Measurements from ENCODE around the gene SYT4. TPM values are rescaled to one million over a fixed set of nuclear protein-coding genes. Genes with fewer than 3 reads are reported as not detected.

The SYT4 gene
- total and polyA plus RNA-seq, 2 of the 13 experiments (the other 11 are each of a cell fraction or from before 2014, with no cell fraction given), result not detected

DNA sequence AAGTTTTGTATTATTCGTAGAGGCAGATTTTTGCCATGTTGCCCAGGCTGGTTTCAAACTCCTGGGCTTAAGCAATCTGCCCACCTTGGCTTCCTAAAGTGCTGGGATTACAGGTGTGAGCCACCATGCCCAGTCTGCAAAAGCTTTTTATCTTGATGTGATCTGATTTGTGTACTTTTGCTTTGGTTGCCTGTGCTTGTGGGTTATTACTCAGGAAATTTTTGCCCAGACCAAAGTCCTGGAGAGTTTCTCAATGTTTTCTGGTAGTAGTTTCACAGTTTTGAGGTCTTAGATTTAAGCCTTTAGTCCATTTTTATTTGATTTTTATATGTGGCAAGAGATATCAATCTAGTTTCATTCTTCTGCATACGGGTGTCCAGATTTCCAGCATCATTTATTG, 42.4 kb downstream of the SYT4 start:
- ChIA-PET CTCF (ENCODE audit: low intra/inter-chr PET ratio, low total read pairs) (no interaction called here), POLR2A (no interaction called here)
- FAIRE-seq, result no peak
- ATAC-seq, result no peak
- H3K4me1 ChIP-seq (ENCODE audit: insufficient read depth, low read length), result no peaks in the 10 kb centered on the region
- TF ChIP-seq REPIN1 (CRISPR knock-in tag; IDR thresholded peaks at IDR 0.05; ENCODE audit: borderline replicate concordance, low read depth) (no peak), RELA (CRISPR knock-in tag; IDR thresholded peaks at IDR 0.05) (no peak), ZKSCAN5 (CRISPR knock-in tag; IDR thresholded peaks at IDR 0.05) (no peak), ZNF446 (CRISPR knock-in tag; IDR thresholded peaks at IDR 0.05) (no peak), KDM5A (IDR thresholded peaks at IDR 0.05; ENCODE audit: borderline replicate concordance, low read length) (no peak), GLI4 (CRISPR knock-in tag; IDR thresholded peaks at IDR 0.05; ENCODE audit: borderline replicate concordance) (no peak), MYC (CRISPR knock-in tag; IDR thresholded peaks at IDR 0.05; ENCODE audit: borderline replicate concordance) (no peak), NFE2L1 (CRISPR knock-in tag; IDR thresholded peaks at IDR 0.05; ENCODE audit: borderline replicate concordance) (no peak), ZNF878 (CRISPR knock-in tag; IDR thresholded peaks at IDR 0.05) (no peak), MIXL1 (CRISPR knock-in tag; IDR thresholded peaks at IDR 0.05) (no peak), SOX13 (IDR thresholded peaks at IDR 0.05) (no peak), SOX13 (CRISPR knock-in tag; conservative IDR thresholded peaks at IDR 0.05 in 1 of 2, IDR thresholded peaks at IDR 0.05 in 1 of 2) (no peak), ARHGAP35 (CRISPR knock-in tag; IDR thresholded peaks at IDR 0.05; ENCODE audit: borderline replicate concordance) (no peak), ZBTB7A (CRISPR knock-in tag; IDR thresholded peaks at IDR 0.05) (no peak), ZNF720 (CRISPR knock-in tag; IDR thresholded peaks at IDR 0.05) (no peak)
- TF ChIP-seq, protein P1, sequence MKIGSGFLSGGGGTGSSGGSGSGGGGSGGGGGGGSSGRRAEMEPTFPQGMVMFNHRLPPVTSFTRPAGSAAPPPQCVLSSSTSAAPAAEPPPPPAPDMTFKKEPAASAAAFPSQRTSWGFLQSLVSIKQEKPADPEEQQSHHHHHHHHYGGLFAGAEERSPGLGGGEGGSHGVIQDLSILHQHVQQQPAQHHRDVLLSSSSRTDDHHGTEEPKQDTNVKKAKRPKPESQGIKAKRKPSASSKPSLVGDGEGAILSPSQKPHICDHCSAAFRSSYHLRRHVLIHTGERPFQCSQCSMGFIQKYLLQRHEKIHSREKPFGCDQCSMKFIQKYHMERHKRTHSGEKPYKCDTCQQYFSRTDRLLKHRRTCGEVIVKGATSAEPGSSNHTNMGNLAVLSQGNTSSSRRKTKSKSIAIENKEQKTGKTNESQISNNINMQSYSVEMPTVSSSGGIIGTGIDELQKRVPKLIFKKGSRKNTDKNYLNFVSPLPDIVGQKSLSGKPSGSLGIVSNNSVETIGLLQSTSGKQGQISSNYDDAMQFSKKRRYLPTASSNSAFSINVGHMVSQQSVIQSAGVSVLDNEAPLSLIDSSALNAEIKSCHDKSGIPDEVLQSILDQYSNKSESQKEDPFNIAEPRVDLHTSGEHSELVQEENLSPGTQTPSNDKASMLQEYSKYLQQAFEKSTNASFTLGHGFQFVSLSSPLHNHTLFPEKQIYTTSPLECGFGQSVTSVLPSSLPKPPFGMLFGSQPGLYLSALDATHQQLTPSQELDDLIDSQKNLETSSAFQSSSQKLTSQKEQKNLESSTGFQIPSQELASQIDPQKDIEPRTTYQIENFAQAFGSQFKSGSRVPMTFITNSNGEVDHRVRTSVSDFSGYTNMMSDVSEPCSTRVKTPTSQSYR (CRISPR knock-in tag; IDR thresholded peaks at IDR 0.05; ENCODE audit: borderline replicate concordance), result no peak
- TF ChIP-seq, protein P2, sequence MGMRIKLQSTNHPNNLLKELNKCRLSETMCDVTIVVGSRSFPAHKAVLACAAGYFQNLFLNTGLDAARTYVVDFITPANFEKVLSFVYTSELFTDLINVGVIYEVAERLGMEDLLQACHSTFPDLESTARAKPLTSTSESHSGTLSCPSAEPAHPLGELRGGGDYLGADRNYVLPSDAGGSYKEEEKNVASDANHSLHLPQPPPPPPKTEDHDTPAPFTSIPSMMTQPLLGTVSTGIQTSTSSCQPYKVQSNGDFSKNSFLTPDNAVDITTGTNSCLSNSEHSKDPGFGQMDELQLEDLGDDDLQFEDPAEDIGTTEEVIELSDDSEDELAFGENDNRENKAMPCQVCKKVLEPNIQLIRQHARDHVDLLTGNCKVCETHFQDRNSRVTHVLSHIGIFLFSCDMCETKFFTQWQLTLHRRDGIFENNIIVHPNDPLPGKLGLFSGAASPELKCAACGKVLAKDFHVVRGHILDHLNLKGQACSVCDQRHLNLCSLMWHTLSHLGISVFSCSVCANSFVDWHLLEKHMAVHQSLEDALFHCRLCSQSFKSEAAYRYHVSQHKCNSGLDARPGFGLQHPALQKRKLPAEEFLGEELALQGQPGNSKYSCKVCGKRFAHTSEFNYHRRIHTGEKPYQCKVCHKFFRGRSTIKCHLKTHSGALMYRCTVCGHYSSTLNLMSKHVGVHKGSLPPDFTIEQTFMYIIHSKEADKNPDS (CRISPR knock-in tag; IDR thresholded peaks at IDR 0.05), result no peak
- TF ChIP-seq, protein P3, sequence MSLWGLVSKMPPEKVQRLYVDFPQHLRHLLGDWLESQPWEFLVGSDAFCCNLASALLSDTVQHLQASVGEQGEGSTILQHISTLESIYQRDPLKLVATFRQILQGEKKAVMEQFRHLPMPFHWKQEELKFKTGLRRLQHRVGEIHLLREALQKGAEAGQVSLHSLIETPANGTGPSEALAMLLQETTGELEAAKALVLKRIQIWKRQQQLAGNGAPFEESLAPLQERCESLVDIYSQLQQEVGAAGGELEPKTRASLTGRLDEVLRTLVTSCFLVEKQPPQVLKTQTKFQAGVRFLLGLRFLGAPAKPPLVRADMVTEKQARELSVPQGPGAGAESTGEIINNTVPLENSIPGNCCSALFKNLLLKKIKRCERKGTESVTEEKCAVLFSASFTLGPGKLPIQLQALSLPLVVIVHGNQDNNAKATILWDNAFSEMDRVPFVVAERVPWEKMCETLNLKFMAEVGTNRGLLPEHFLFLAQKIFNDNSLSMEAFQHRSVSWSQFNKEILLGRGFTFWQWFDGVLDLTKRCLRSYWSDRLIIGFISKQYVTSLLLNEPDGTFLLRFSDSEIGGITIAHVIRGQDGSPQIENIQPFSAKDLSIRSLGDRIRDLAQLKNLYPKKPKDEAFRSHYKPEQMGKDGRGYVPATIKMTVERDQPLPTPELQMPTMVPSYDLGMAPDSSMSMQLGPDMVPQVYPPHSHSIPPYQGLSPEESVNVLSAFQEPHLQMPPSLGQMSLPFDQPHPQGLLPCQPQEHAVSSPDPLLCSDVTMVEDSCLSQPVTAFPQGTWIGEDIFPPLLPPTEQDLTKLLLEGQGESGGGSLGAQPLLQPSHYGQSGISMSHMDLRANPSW (CRISPR knock-in tag; IDR thresholded peaks at IDR 0.05; ENCODE audit: borderline replicate concordance), result no peak
- TF ChIP-seq, protein P4, sequence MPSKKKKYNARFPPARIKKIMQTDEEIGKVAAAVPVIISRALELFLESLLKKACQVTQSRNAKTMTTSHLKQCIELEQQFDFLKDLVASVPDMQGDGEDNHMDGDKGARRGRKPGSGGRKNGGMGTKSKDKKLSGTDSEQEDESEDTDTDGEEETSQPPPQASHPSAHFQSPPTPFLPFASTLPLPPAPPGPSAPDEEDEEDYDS (CRISPR knock-in tag; IDR thresholded peaks at IDR 0.05), result no peak
- no TSS peak for BruUV-seq (replicated peaks)
- 7% methylated on average over 2 of the region's 2 CpGs for WGBS (ENCODE audit: low lambda C conversion rate)
- H3K4me3 ChIP-seq (replicated peaks in 1 of 3; ENCODE audit: insufficient read depth in 1 of 3, low read depth in 2 of 3, low read length in 3 of 3), result no peak overlapping the region
- no peaks in the 10 kb centered on the region for H3K27me3 ChIP-seq (ENCODE audit: control insufficient read depth in 1 of 2, insufficient read depth in 2 of 2, low read length in 2 of 2)
- no peak overlapping the region for H3K9ac ChIP-seq (ENCODE audit: insufficient read depth, low read depth, low read length)
- no peaks in the 10 kb centered on the region for H3K79me2 ChIP-seq (ENCODE audit: insufficient read depth, low read length)
- no peak overlapping the region for H3K4me2 ChIP-seq (ENCODE audit: low read depth, low read length)
- no peak overlapping the region for H2AFZ ChIP-seq (ENCODE audit: low read length)
- H3K9me3 ChIP-seq (ENCODE audit: low read length), result no peaks in the 10 kb centered on the region
- no peak overlapping the region for H3K27ac ChIP-seq (ENCODE audit: extremely low read length, insufficient read depth, low read length)
- intact Hi-C loops (cut with micrococcal nuclease; ENCODE audit: unreplicated experiment), result no loop called here
- in situ Hi-C loops (cut with HindIII; ENCODE audit: extremely low pct_ligation_motif_present, low pct_unique_long_range_greater_than_20kb), result no loop called here
- no peaks in the 10 kb centered on the region for H4K20me1 ChIP-seq (ENCODE audit: insufficient read depth, low read length)
- no peak for DNase-seq (ENCODE audit: low spot score)
- H3K36me3 ChIP-seq (replicated peaks in 1 of 2; ENCODE audit: control insufficient read depth in 1 of 2, insufficient read depth in 2 of 2, low read length in 2 of 2), result no peaks in the 10 kb centered on the region

Data from HepG2 (cell line).